LNCAP (cell line): ENCODE results near the gene JARID2.

Experiments
- CTCF ChIP-seq: fragments of 450-650 bp; IDR thresholded peaks from 2 replicates; pipeline ENCODE4 v1.5.1; 2017; ENCODE audit warnings: mild to moderate bottlenecking

JARID2 gene

GRCh38 chr6:15220062-15220461, 25.8 kb upstream of the JARID2 start:
- TF ChIP-seq CTCF, result no peak

- no peak for TF ChIP-seq CTCF
These were observed 18.0 kb upstream of the JARID2 start for GRCh38 chr6:15227827-15228318.

GRCh38 chr6:15230827-15231226, 15.0 kb upstream of the JARID2 start:
- no peak for TF ChIP-seq CTCF

GRCh38 chr6:15232836-15233510, 12.9 kb upstream of the JARID2 start:
- no peak for TF ChIP-seq CTCF

GRCh38 chr6:15234068-15234758, 11.7 kb upstream of the JARID2 start:
- no peak for TF ChIP-seq CTCF

- no peak for TF ChIP-seq CTCF
These were observed 6.1 kb upstream of the JARID2 start for GRCh38 chr6:15239616-15240364.

- no peak for TF ChIP-seq CTCF
These were observed 3.4 kb upstream of the JARID2 start for GRCh38 chr6:15242503-15242902.
